ENCODE data around the gene PTMS. TPM values are rescaled to one million over a fixed set of nuclear protein-coding genes. Genes with fewer than 3 reads are reported as not detected.

Gene PTMS
- total and polyA plus RNA-seq, 10 of the 15 experiments (the other 5 are each of a cell fraction or from before 2014, with no cell fraction given): 2.1 to 127 (median 29.8) TPM

DNA sequence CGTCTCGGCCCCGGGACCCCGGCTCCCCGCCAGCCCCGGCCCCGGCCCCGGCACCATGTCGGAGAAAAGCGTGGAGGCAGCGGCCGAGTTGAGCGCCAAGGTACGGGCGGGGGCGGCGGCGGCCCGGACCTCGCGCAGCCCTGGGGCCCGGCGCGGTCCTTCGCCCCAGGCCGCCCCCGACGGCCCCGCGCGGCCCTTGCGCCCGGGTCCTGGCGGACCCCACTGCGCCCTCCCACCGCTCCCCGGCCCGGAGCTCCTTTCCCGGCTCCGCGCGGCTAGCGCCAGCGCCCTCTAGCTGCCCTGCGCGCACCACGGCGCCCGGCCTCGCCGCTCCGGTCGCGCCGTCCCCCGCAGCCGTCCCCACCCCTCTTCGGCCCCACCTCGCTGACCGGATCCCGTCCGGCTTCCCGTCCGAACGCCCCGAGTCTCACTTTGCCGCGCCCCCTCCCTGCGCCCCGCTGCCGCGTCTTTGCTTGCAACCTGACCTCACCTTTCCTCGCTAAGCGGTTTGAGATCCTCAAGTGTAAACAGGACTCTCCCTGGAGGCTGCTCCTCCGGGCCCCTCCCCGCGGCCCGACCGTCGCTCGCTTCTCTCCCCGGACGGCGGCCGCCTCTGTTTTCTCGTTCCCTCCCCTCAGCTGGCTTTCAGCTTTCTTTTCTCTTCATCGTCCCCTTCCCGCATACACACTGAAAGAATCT, 637 bp downstream of the PTMS start (continued):
- TF ChIP-seq CBFB (IDR thresholded peaks at IDR 0.05; ENCODE audit: low read depth) (no peak), SP1 (IDR thresholded peaks at IDR 0.05; ENCODE audit: low read depth, low read length) (no peak), SMARCA5 (IDR thresholded peaks at IDR 0.05) (peak; percentile 98), SUPT20H (IDR thresholded peaks at IDR 0.05; ENCODE audit: borderline replicate concordance, control insufficient read depth, low read depth, low read length) (no peak), NFXL1 (IDR thresholded peaks at IDR 0.05; ENCODE audit: borderline replicate concordance) (no peak), PAX5 (IDR thresholded peaks at IDR 0.05; ENCODE audit: borderline replicate concordance, low read depth, low read length) (no peak), NR2C1 (IDR thresholded peaks at IDR 0.05) (no peak), RCOR1 (conservative IDR thresholded peaks at IDR 0.05; ENCODE audit: low read depth, low read length) (no peak), FOXK2 (IDR thresholded peaks at IDR 0.05) (no peak), MXI1 (IDR thresholded peaks at IDR 0.05; ENCODE audit: low read depth, low read length) (peak; percentile 51; the same call in 1 of the 2 replicates), KAT2A (conservative IDR thresholded peaks at IDR 0.05; ENCODE audit: control insufficient read depth, low read depth, low read length) (no peak)
- TF ChIP-seq, protein P1, sequence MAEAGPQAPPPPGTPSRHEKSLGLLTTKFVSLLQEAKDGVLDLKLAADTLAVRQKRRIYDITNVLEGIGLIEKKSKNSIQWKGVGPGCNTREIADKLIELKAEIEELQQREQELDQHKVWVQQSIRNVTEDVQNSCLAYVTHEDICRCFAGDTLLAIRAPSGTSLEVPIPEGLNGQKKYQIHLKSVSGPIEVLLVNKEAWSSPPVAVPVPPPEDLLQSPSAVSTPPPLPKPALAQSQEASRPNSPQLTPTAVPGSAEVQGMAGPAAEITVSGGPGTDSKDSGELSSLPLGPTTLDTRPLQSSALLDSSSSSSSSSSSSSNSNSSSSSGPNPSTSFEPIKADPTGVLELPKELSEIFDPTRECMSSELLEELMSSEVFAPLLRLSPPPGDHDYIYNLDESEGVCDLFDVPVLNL (IDR thresholded peaks at IDR 0.05; ENCODE audit: low read depth, low read length): no peak
- TF ChIP-seq, protein P2, sequence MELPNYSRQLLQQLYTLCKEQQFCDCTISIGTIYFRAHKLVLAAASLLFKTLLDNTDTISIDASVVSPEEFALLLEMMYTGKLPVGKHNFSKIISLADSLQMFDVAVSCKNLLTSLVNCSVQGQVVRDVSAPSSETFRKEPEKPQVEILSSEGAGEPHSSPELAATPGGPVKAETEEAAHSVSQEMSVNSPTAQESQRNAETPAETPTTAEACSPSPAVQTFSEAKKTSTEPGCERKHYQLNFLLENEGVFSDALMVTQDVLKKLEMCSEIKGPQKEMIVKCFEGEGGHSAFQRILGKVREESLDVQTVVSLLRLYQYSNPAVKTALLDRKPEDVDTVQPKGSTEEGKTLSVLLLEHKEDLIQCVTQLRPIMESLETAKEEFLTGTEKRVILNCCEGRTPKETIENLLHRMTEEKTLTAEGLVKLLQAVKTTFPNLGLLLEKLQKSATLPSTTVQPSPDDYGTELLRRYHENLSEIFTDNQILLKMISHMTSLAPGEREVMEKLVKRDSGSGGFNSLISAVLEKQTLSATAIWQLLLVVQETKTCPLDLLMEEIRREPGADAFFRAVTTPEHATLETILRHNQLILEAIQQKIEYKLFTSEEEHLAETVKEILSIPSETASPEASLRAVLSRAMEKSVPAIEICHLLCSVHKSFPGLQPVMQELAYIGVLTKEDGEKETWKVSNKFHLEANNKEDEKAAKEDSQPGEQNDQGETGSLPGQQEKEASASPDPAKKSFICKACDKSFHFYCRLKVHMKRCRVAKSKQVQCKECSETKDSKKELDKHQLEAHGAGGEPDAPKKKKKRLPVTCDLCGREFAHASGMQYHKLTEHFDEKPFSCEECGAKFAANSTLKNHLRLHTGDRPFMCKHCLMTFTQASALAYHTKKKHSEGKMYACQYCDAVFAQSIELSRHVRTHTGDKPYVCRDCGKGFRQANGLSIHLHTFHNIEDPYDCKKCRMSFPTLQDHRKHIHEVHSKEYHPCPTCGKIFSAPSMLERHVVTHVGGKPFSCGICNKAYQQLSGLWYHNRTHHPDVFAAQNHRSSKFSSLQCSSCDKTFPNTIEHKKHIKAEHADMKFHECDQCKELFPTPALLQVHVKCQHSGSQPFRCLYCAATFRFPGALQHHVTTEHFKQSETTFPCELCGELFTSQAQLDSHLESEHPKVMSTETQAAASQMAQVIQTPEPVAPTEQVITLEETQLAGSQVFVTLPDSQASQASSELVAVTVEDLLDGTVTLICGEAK (IDR thresholded peaks at IDR 0.05; ENCODE audit: borderline replicate concordance): no peak
- TF ChIP-seq, protein P3, sequence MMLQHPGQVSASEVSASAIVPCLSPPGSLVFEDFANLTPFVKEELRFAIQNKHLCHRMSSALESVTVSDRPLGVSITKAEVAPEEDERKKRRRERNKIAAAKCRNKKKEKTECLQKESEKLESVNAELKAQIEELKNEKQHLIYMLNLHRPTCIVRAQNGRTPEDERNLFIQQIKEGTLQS (IDR thresholded peaks at IDR 0.05; ENCODE audit: borderline replicate concordance, extremely low read depth, low read depth, low read length): no peak
- TF ChIP-seq, protein P4, sequence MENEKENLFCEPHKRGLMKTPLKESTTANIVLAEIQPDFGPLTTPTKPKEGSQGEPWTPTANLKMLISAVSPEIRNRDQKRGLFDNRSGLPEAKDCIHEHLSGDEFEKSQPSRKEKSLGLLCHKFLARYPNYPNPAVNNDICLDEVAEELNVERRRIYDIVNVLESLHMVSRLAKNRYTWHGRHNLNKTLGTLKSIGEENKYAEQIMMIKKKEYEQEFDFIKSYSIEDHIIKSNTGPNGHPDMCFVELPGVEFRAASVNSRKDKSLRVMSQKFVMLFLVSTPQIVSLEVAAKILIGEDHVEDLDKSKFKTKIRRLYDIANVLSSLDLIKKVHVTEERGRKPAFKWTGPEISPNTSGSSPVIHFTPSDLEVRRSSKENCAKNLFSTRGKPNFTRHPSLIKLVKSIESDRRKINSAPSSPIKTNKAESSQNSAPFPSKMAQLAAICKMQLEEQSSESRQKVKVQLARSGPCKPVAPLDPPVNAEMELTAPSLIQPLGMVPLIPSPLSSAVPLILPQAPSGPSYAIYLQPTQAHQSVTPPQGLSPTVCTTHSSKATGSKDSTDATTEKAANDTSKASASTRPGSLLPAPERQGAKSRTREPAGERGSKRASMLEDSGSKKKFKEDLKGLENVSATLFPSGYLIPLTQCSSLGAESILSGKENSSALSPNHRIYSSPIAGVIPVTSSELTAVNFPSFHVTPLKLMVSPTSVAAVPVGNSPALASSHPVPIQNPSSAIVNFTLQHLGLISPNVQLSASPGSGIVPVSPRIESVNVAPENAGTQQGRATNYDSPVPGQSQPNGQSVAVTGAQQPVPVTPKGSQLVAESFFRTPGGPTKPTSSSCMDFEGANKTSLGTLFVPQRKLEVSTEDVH (IDR thresholded peaks at IDR 0.05; ENCODE audit: low read depth, partially characterized antibody): no peak
- TF ChIP-seq, protein P5, sequence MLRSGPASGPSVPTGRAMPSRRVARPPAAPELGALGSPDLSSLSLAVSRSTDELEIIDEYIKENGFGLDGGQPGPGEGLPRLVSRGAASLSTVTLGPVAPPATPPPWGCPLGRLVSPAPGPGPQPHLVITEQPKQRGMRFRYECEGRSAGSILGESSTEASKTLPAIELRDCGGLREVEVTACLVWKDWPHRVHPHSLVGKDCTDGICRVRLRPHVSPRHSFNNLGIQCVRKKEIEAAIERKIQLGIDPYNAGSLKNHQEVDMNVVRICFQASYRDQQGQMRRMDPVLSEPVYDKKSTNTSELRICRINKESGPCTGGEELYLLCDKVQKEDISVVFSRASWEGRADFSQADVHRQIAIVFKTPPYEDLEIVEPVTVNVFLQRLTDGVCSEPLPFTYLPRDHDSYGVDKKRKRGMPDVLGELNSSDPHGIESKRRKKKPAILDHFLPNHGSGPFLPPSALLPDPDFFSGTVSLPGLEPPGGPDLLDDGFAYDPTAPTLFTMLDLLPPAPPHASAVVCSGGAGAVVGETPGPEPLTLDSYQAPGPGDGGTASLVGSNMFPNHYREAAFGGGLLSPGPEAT (IDR thresholded peaks at IDR 0.05; ENCODE audit: low read depth): no peak
- TF ChIP-seq, protein P6, sequence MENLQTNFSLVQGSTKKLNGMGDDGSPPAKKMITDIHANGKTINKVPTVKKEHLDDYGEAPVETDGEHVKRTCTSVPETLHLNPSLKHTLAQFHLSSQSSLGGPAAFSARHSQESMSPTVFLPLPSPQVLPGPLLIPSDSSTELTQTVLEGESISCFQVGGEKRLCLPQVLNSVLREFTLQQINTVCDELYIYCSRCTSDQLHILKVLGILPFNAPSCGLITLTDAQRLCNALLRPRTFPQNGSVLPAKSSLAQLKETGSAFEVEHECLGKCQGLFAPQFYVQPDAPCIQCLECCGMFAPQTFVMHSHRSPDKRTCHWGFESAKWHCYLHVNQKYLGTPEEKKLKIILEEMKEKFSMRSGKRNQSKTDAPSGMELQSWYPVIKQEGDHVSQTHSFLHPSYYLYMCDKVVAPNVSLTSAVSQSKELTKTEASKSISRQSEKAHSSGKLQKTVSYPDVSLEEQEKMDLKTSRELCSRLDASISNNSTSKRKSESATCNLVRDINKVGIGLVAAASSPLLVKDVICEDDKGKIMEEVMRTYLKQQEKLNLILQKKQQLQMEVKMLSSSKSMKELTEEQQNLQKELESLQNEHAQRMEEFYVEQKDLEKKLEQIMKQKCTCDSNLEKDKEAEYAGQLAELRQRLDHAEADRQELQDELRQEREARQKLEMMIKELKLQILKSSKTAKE (IDR thresholded peaks at IDR 0.05; ENCODE audit: low read depth, poor library complexity, severe bottlenecking): no peak
